Progenitor cell of endocrine pancreas (in vitro differentiated cells): ENCODE measurements around the gene KRTAP21-3. TPM values are rescaled to one million over a fixed set of nuclear protein-coding genes. Genes with fewer than 3 reads are reported as not detected.

Experiments
- DNase-seq: peaks from one replicate; pipeline ENCODE4 v3.0.0; 2021; ENCODE audit warnings: low spot score; ENCODE audit not compliant: unreplicated experiment
- H3K27ac Mint-ChIP-seq: 2 replicates; pipeline ENCODE4 v1.8.0; 2021; ENCODE audit warnings: mild to moderate bottlenecking, moderate library complexity, mixed read lengths
- H3K27me3 Mint-ChIP-seq: 2 replicates; pipeline ENCODE4 v1.8.0; 2021; ENCODE audit warnings: mixed read lengths
- H3K36me3 Mint-ChIP-seq: 2 replicates; pipeline ENCODE4 v1.8.0; 2022; ENCODE audit warnings: mixed read lengths; ENCODE audit not compliant: insufficient read depth
- H3K4me1 Mint-ChIP-seq: 2 replicates; pipeline ENCODE4 v1.8.0; 2021; ENCODE audit warnings: low read depth, mixed read lengths
- H3K4me3 Mint-ChIP-seq: 2 replicates; pipeline ENCODE4 v1.8.0; 2021; ENCODE audit warnings: low read depth, mild to moderate bottlenecking, moderate library complexity, mixed read lengths
- H3K9me3 Mint-ChIP-seq: 2 replicates; pipeline ENCODE4 v1.8.0; 2021; ENCODE audit warnings: low read depth, mixed read lengths
- CTCF ChIP-seq: fragments of 200-600 bp; sonication (generic); IDR thresholded peaks from one replicate; pipeline ENCODE4 v1.5.0; 2021; ENCODE audit warnings: antibody characterized with exemption, mild to moderate bottlenecking; ENCODE audit not compliant: unreplicated experiment
- total RNA-seq: library from RNA; stranded (reverse); gene quantifications from 2 replicates; pipeline ENCODE4 v1.2.1, GENCODE V29; 2021

Gene KRTAP21-3
- total RNA-seq, 1 donor from 2014 or later: not detected

GRCh38 chr21:30674312-30674711, 44.3 kb downstream of the KRTAP21-3 start:
- Mint-ChIP-seq H3K4me3 (no peak overlapping the region), H3K27me3 (no peaks in the 10 kb centered on the region), H3K4me1 (no peaks in the 10 kb centered on the region), H3K9me3 (peaks cover 32% of the 10 kb centered on the region), H3K27ac (no peak overlapping the region), H3K36me3 (no peaks in the 10 kb centered on the region)
- DNase-seq: no peak
- no peak for TF ChIP-seq CTCF

DNA sequence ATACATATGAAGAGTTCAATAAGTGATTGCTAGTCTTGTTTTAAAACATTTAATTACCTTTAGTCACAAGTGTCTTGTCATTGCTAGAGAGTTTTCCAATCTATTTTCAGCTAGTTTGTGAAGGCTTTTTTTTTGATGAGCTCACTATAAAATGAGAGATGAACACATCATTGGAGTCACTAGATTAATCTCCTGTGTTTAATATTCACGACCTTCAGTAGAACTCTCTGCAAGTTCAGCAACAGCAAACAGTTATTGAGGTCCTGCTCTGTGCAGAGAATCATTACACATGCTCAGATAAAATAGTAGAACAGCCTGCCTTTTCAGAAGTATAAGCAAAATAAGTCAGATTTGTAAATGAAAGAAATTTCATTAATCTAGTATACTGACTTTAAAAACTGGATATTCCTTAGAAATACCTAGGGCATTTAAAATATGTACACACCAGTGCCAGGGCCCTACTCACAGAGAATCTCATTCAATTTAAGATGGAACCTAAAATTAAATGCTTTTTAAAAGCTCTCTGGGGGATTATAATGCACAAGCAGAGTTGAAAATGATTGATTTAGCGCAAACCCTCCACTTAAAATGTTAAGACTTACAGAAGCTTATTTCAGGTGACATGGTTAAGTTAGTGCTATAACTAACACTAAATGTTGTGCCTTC, 45.5 kb downstream of the KRTAP21-3 start:
- no peak for DNase-seq
- TF ChIP-seq CTCF: no peak
- Mint-ChIP-seq H3K4me1 (no peaks in the 10 kb centered on the region), H3K4me3 (no peak overlapping the region), H3K9me3 (peaks cover 33% of the 10 kb centered on the region), H3K36me3 (no peaks in the 10 kb centered on the region), H3K27me3 (no peaks in the 10 kb centered on the region), H3K27ac (no peak overlapping the region)

DNA sequence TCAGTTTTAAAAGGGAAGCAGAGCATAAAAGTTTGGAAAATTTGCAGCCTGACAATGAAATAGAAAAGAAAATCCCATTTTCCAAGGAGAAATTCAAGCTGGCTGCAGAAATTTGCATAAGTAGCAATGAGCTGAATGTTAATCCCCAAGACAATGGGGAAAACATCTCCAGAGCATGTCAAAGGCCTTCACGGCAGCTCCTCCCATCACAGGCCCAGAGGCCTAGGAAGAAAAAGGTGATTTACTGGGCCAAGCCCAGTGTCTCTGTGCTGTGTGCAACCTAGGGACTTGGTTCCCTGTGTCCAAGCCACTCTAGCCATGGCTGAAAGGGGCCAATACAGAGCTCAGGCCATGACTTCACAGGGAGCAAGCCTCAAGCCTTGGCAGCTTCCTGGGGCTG, 49.8 kb downstream of the KRTAP21-3 start:
- Mint-ChIP-seq H3K4me3 (no peak overlapping the region), H3K36me3 (no peaks in the 10 kb centered on the region), H3K27ac (no peak overlapping the region), H3K27me3 (no peaks in the 10 kb centered on the region), H3K9me3 (peaks cover 39% of the 10 kb centered on the region), H3K4me1 (no peaks in the 10 kb centered on the region)
- TF ChIP-seq CTCF: no peak
- no peak for DNase-seq

Other genes with a start within 250 kb of the KRTAP21-3 start
- gene KRTAP19-1, start 238.4 kb downstream of the KRTAP21-3 start, total RNA-seq: not detected in 2 replicates
- not detected in 2 replicates for gene KRTAP19-2, start 231.3 kb downstream of the KRTAP21-3 start, total RNA-seq
- not detected in 2 replicates for gene KRTAP19-3, start 226.8 kb downstream of the KRTAP21-3 start, total RNA-seq
- gene KRTAP19-4, start 221.6 kb downstream of the KRTAP21-3 start, total RNA-seq: not detected in 2 replicates
- not detected in 2 replicates for gene KRTAP19-5, start 216.6 kb downstream of the KRTAP21-3 start, total RNA-seq
- gene KRTAP19-6, start 176.9 kb downstream of the KRTAP21-3 start, total RNA-seq: not detected in 2 replicates
- gene KRTAP19-7, start 157.5 kb downstream of the KRTAP21-3 start, total RNA-seq: not detected in 2 replicates
- gene KRTAP22-2, start 128.4 kb downstream of the KRTAP21-3 start, total RNA-seq: not detected in 2 replicates
- gene KRTAP6-3, start 126.3 kb downstream of the KRTAP21-3 start, total RNA-seq: not detected in 2 replicates
- gene KRTAP6-2, start 119.9 kb downstream of the KRTAP21-3 start, total RNA-seq: not detected in 2 replicates
- not detected in 2 replicates for gene KRTAP22-1, start 117.7 kb downstream of the KRTAP21-3 start, total RNA-seq
- gene KRTAP6-1, start 104.8 kb downstream of the KRTAP21-3 start, total RNA-seq: not detected in 2 replicates
- not detected in 2 replicates for gene KRTAP20-1, start 102.4 kb downstream of the KRTAP21-3 start, total RNA-seq
- gene KRTAP20-4, start 98.2 kb downstream of the KRTAP21-3 start, total RNA-seq: not detected in 2 replicates
- gene KRTAP20-2, start 83.6 kb downstream of the KRTAP21-3 start, total RNA-seq: not detected in 2 replicates
- gene KRTAP20-3, start 75.9 kb downstream of the KRTAP21-3 start, total RNA-seq: not detected in 2 replicates
- gene KRTAP21-2, start 28.5 kb upstream of the KRTAP21-3 start, total RNA-seq: not detected in 2 replicates
- not detected in 2 replicates for gene KRTAP21-1, start 36.7 kb upstream of the KRTAP21-3 start, total RNA-seq
- gene KRTAP8-1, start 94.5 kb upstream of the KRTAP21-3 start, total RNA-seq: not detected in 2 replicates
- gene KRTAP7-1, start 111.0 kb upstream of the KRTAP21-3 start, total RNA-seq: not detected in 2 replicates
- gene KRTAP11-1, start 162.8 kb upstream of the KRTAP21-3 start, total RNA-seq: not detected in 2 replicates